PC-9 (cell line): ENCODE measurements around the gene DIP2C. TPM values are rescaled to one million over a fixed set of nuclear protein-coding genes. Genes with fewer than 3 reads are reported as not detected.

Experiments used
- BruUV-seq: library from RNA; stranded (reverse); fragments of 400-500 nt; replicated peaks from 2 replicates; lab custom pipeline; 2021; lab: Mats Ljungman, UMichigan
- CTCF ChIA-PET: fragments of 300-600 bp; sonication (Branson Sonifier 250); formaldehyde crosslinking; loops from one replicate; lab custom pipeline; 2022; ENCODE audit warnings: antibody characterized with exemption; lab: Charles Lee
- POLR2A ChIA-PET: fragments of 300-600 bp; sonication (Branson Sonifier 250); formaldehyde crosslinking; loops from one replicate; lab custom pipeline; 2022; ENCODE audit warnings: antibody characterized with exemption; ENCODE audit not compliant: unreplicated experiment; lab: Charles Lee
- DNase-seq, 2 experiments: peaks; one replicate each; pipeline versions ENCODE4 v3.0.0 to v3.0.0-alpha.2; 2015 to 2022; ENCODE audit warnings: mixed read lengths in 1 of 2
- H2AFZ ChIP-seq: fragments of 200-600 bp; sonication (generic); 2 replicates; pipeline ENCODE4 v1.8.1; 2017; ENCODE audit warnings: antibody characterized with exemption
- H3F3A ChIP-seq: fragments of 200-600 bp; sonication (generic); 2 replicates; pipeline ENCODE4 v1.8.1; 2017; ENCODE audit warnings: antibody characterized with exemption, mild to moderate bottlenecking, low read depth; ENCODE audit not compliant: insufficient read depth
- H3K27ac ChIP-seq: fragments of 200-600 bp; sonication (generic); 2 replicates; pipeline ENCODE4 v1.6.1; 2016; ENCODE audit warnings: mixed run types
- H3K27me3 ChIP-seq: fragments of 200-600 bp; sonication (generic); 2 replicates; pipeline ENCODE4 v1.6.1; 2016; ENCODE audit warnings: low read depth, mixed run types; ENCODE audit not compliant: insufficient read depth
- H3K36me3 ChIP-seq: fragments of 200-600 bp; sonication (generic); 2 replicates; pipeline ENCODE4 v1.6.1; 2016; ENCODE audit warnings: low read depth, mixed run types
- H3K4me1 ChIP-seq: fragments of 200-600 bp; sonication (generic); replicated peaks from 2 replicates; pipeline ENCODE4 v1.6.1; 2016; ENCODE audit warnings: mixed run types; ENCODE audit not compliant: insufficient read depth
- H3K4me2 ChIP-seq: fragments of 200-600 bp; sonication (generic); 2 replicates; pipeline ENCODE4 v1.6.1; 2017; ENCODE audit warnings: mixed run types
- H3K4me3 ChIP-seq: fragments of 200-600 bp; sonication (generic); 2 replicates; pipeline ENCODE4 v1.6.1; 2016; ENCODE audit warnings: mixed run types
- H3K79me2 ChIP-seq: fragments of 200-600 bp; sonication (generic); 2 replicates; pipeline ENCODE4 v1.6.1; 2017; ENCODE audit warnings: low read depth, mixed run types
- H3K9me2 ChIP-seq: fragments of 200-600 bp; sonication (generic); 2 replicates; pipeline ENCODE4 v1.8.1; 2017; ENCODE audit warnings: mild to moderate bottlenecking; ENCODE audit not compliant: insufficient read depth
- H3K9me3 ChIP-seq: fragments of 200-600 bp; sonication (generic); 2 replicates; pipeline ENCODE4 v1.8.1; 2016; ENCODE audit warnings: low read depth; ENCODE audit not compliant: insufficient read depth
- H4K20me1 ChIP-seq: fragments of 200-600 bp; sonication (generic); 2 replicates; pipeline ENCODE4 v1.8.1; 2017; ENCODE audit not compliant: insufficient read depth
- CTCF ChIP-seq: fragments of 200-600 bp; sonication (generic); conservative IDR thresholded peaks from 2 replicates; pipeline ENCODE4 v1.6.1; 2017; ENCODE audit warnings: mixed run types, antibody characterized with exemption, mild to moderate bottlenecking, moderate library complexity
- EZH2 ChIP-seq: fragments of 200-600 bp; sonication (generic); IDR thresholded peaks from 2 replicates; pipeline ENCODE4 v1.8.0; 2017; ENCODE audit warnings: antibody characterized with exemption, low read depth
- intact Hi-C: fragments of 100-400 bp; cut with micrococcal nuclease; formaldehyde crosslinking; loops from one replicate; pipeline ENCODE4 v1.10.0; 2022; ENCODE audit not compliant: unreplicated experiment
- total RNA-seq: library from RNA; stranded (reverse); gene quantifications from 2 replicates; pipeline ENCODE4 v1.2.3, GENCODE V29; 2021

Gene DIP2C
- total RNA-seq, 1 experiment from 2014 or later: 0.83 TPM

GRCh38 chr10:594584-595270 lies 94.7 kb downstream of the DIP2C start:
- POLR2A ChIA-PET: no interaction called here
- H3K4me3 ChIP-seq: no peak overlapping the region
- H4K20me1 ChIP-seq: no peaks in the 10 kb centered on the region
- no peak overlapping the region for H3K4me2 ChIP-seq
- no peak for TF ChIP-seq CTCF
- TF ChIP-seq EZH2: no peak
- peaks cover 78% of the 10 kb centered on the region for H3K27me3 ChIP-seq
- DNase-seq: no peak
- H3K9me2 ChIP-seq: no peaks in the 10 kb centered on the region
- CTCF ChIA-PET: no interaction called here
- no TSS peak for BruUV-seq
- no peak overlapping the region for H2AFZ ChIP-seq
- H3F3A ChIP-seq: no peaks in the 10 kb centered on the region
- no peak overlapping the region for H3K27ac ChIP-seq
- no peaks in the 10 kb centered on the region for H3K4me1 ChIP-seq
- H3K36me3 ChIP-seq: no peaks in the 10 kb centered on the region
- no peaks in the 10 kb centered on the region for H3K9me3 ChIP-seq
- no peaks in the 10 kb centered on the region for H3K79me2 ChIP-seq
- intact Hi-C loops: no loop called here

GRCh38 chr10:593901-594457 lies 95.5 kb downstream of the DIP2C start:
- no peak for DNase-seq
- Histone ChIP-seq H3K27me3 (peaks cover 79% of the 10 kb centered on the region), H3K27ac (no peak overlapping the region), H3K4me1 (no peaks in the 10 kb centered on the region), H2AFZ (no peak overlapping the region), H3K4me2 (no peak overlapping the region), H3K4me3 (no peak overlapping the region), H3K79me2 (no peaks in the 10 kb centered on the region), H3K9me3 (no peaks in the 10 kb centered on the region), H3K36me3 (no peaks in the 10 kb centered on the region), H3K9me2 (no peaks in the 10 kb centered on the region), H3F3A (no peaks in the 10 kb centered on the region), H4K20me1 (no peaks in the 10 kb centered on the region)
- TF ChIP-seq EZH2: no peak
- TF ChIP-seq CTCF: no peak
- ChIA-PET CTCF (no interaction called here), POLR2A (no interaction called here)
- no TSS peak for BruUV-seq
- intact Hi-C loops: no loop called here

GRCh38 chr10:593421-593820 lies 96.0 kb downstream of the DIP2C start:
- Histone ChIP-seq H3F3A (no peaks in the 10 kb centered on the region), H3K9me2 (no peaks in the 10 kb centered on the region), H3K9me3 (no peaks in the 10 kb centered on the region), H3K36me3 (no peaks in the 10 kb centered on the region), H3K27me3 (peaks cover 79% of the 10 kb centered on the region), H3K27ac (no peak overlapping the region), H3K4me1 (no peaks in the 10 kb centered on the region), H3K79me2 (no peaks in the 10 kb centered on the region), H2AFZ (no peak overlapping the region), H3K4me2 (no peak overlapping the region), H4K20me1 (no peaks in the 10 kb centered on the region), H3K4me3 (no peak overlapping the region)
- no TSS peak for BruUV-seq
- no peak for TF ChIP-seq EZH2
- POLR2A ChIA-PET: no interaction called here
- no peak for DNase-seq
- intact Hi-C loops: no loop called here
- CTCF ChIA-PET: no interaction called here
